Stimulated activated naive CD8-positive, alpha-beta T cell treated with anti-CD3 and anti-CD28 coated beads, Interleukin-15, amount 100 ng/mL, for 72 hours (primary cell): ENCODE data around the gene MRNIP.

Source experiments
- ATAC-seq: fragments of 150-1000 bp; cut with Tn5 transposase; 2 replicates; pipeline ENCODE4 v1.10.0; 2021; ENCODE audit warnings: mild to moderate bottlenecking, moderate library complexity
- DNase-seq, 2 donors: peaks; one replicate each; pipeline ENCODE4 v3.0.0; 2021 to 2022
- H3K27ac Mint-ChIP-seq, 2 donors: one replicate each; pipeline ENCODE4 v1.8.0; 2022; ENCODE audit warnings: mild to moderate bottlenecking in 2 of 2, mixed read lengths in 2 of 2, moderate library complexity in 2 of 2
- H3K27me3 Mint-ChIP-seq: one replicate; pipeline ENCODE4 v1.8.0; 2022; ENCODE audit warnings: mixed read lengths
- H3K4me1 Mint-ChIP-seq: one replicate; pipeline ENCODE4 v1.8.0; 2022; ENCODE audit warnings: mild to moderate bottlenecking, mixed read lengths
- H3K4me3 Mint-ChIP-seq, 2 donors: one replicate each; pipeline ENCODE4 v1.8.0; 2022; ENCODE audit warnings: mild to moderate bottlenecking in 2 of 2, mixed read lengths in 2 of 2, moderate library complexity in 1 of 2
- H3K9me3 Mint-ChIP-seq, 2 donors: one replicate each; pipeline ENCODE4 v1.8.0; 2022; ENCODE audit warnings: mixed read lengths in 2 of 2

The MRNIP gene

GRCh38 chr5:179893958-179894895 is 35.6 kb upstream of the MRNIP start:
- peak overlapping the region in 1 of 2 donors; percentile 19 for H3K27ac Mint-ChIP-seq
- H3K9me3 Mint-ChIP-seq, result no peaks in the 10 kb centered on the region
- H3K4me3 Mint-ChIP-seq, result no peak overlapping the region
- ATAC-seq (no peak), DNase-seq (no peak)
- H3K27me3 Mint-ChIP-seq, result no peaks in the 10 kb centered on the region
- H3K4me1 Mint-ChIP-seq, result no peaks in the 10 kb centered on the region

GRCh38 chr5:179893076-179893957 is 34.7 kb upstream of the MRNIP start:
- no peak for ATAC-seq
- no peak for DNase-seq
- H3K27ac Mint-ChIP-seq, result peak overlapping the region in 1 of 2 donors; percentile 78
- H3K9me3 Mint-ChIP-seq, result no peaks in the 10 kb centered on the region
- no peaks in the 10 kb centered on the region for H3K4me1 Mint-ChIP-seq
- H3K27me3 Mint-ChIP-seq, result no peaks in the 10 kb centered on the region
- H3K4me3 Mint-ChIP-seq, result no peak overlapping the region

GRCh38 chr5:179892255-179892654 is 33.6 kb upstream of the MRNIP start:
- no peak for DNase-seq
- H3K9me3 Mint-ChIP-seq, result no peaks in the 10 kb centered on the region
- no peaks in the 10 kb centered on the region for H3K27me3 Mint-ChIP-seq
- H3K4me1 Mint-ChIP-seq, result no peaks in the 10 kb centered on the region
- H3K4me3 Mint-ChIP-seq, result no peak overlapping the region
- peak overlapping the region in 1 of 2 donors; percentile 82 for H3K27ac Mint-ChIP-seq
- ATAC-seq, result no peak

GRCh38 chr5:179890751-179891682 is 32.4 kb upstream of the MRNIP start:
- DNase-seq (no peak), ATAC-seq (no peak)
- Mint-ChIP-seq H3K4me1 (no peaks in the 10 kb centered on the region), H3K4me3 (no peak overlapping the region), H3K9me3 (peaks cover 0 to 1% of the 10 kb centered on the region in 2 donors), H3K27ac (no peak overlapping the region), H3K27me3 (no peaks in the 10 kb centered on the region)

- Mint-ChIP-seq H3K4me3 (no peak overlapping the region), H3K4me1 (no peaks in the 10 kb centered on the region), H3K27ac (peak overlapping the region in 1 of 2 donors; percentile 30), H3K27me3 (no peaks in the 10 kb centered on the region), H3K9me3 (peaks cover 1 to 5% of the 10 kb centered on the region in 2 donors)
- ATAC-seq (no peak), DNase-seq (no peak)
These were observed 31.3 kb upstream of the MRNIP start for GRCh38 chr5:179889885-179890284.

- ATAC-seq (no peak), DNase-seq (no peak)
- Mint-ChIP-seq H3K4me1 (no peaks in the 10 kb centered on the region), H3K9me3 (peaks cover 19 to 21% of the 10 kb centered on the region in 2 donors), H3K27me3 (no peaks in the 10 kb centered on the region), H3K4me3 (no peak overlapping the region), H3K27ac (peak overlapping the region in 1 of 2 donors; percentile 37)
These were observed 29.2 kb upstream of the MRNIP start for GRCh38 chr5:179887802-179888201.

- Mint-ChIP-seq H3K27me3 (no peaks in the 10 kb centered on the region), H3K4me3 (no peak overlapping the region), H3K27ac (no peak overlapping the region), H3K9me3 (peaks cover 19 to 21% of the 10 kb centered on the region in 2 donors), H3K4me1 (no peaks in the 10 kb centered on the region)
- ATAC-seq (no peak), DNase-seq (no peak)
These were observed 28.5 kb upstream of the MRNIP start for GRCh38 chr5:179887095-179887494.

- peak overlapping the region in 1 of 2 donors; percentile 49 for H3K27ac Mint-ChIP-seq
These were observed 27.7 kb upstream of the MRNIP start for GRCh38 chr5:179886190-179886911.

GRCh38 chr5:179885491-179886090 is 27.0 kb upstream of the MRNIP start:
- Mint-ChIP-seq H3K9me3 (peaks cover 19 to 21% of the 10 kb centered on the region in 2 donors), H3K27ac (no peak overlapping the region), H3K4me3 (no peak overlapping the region), H3K27me3 (no peaks in the 10 kb centered on the region), H3K4me1 (no peaks in the 10 kb centered on the region)
- ATAC-seq, result no peak
- no peak for DNase-seq

More at GRCh38 chr5:179886190-179886911, 27.7 kb upstream of the MRNIP start:
- DNase-seq (no peak), ATAC-seq (no peak)
- Mint-ChIP-seq H3K9me3 (peaks cover 19 to 21% of the 10 kb centered on the region in 2 donors), H3K4me1 (no peaks in the 10 kb centered on the region), H3K4me3 (no peak overlapping the region), H3K27me3 (no peaks in the 10 kb centered on the region)

- DNase-seq (no peak), ATAC-seq (no peak)
- Mint-ChIP-seq H3K4me1 (no peaks in the 10 kb centered on the region), H3K4me3 (no peak overlapping the region), H3K27me3 (no peaks in the 10 kb centered on the region), H3K27ac (no peak overlapping the region), H3K9me3 (peaks cover 19 to 21% of the 10 kb centered on the region in 2 donors)
These were observed 24.5 kb upstream of the MRNIP start for GRCh38 chr5:179883163-179883562.

GRCh38 chr5:179882338-179882737 is 23.7 kb upstream of the MRNIP start:
- no peak for ATAC-seq
- H3K27me3 Mint-ChIP-seq, result no peaks in the 10 kb centered on the region
- H3K27ac Mint-ChIP-seq, result no peak overlapping the region
- peaks cover 19 to 21% of the 10 kb centered on the region in 2 donors for H3K9me3 Mint-ChIP-seq
- DNase-seq, result no peak
- H3K4me3 Mint-ChIP-seq, result no peak overlapping the region
- H3K4me1 Mint-ChIP-seq, result no peaks in the 10 kb centered on the region

GRCh38 chr5:179880848-179881590 is 22.4 kb upstream of the MRNIP start:
- no peak overlapping the region for H3K4me3 Mint-ChIP-seq
- DNase-seq (no peak), ATAC-seq (no peak)
- H3K4me1 Mint-ChIP-seq, result no peaks in the 10 kb centered on the region
- H3K27ac Mint-ChIP-seq, result no peak overlapping the region
- no peaks in the 10 kb centered on the region for H3K27me3 Mint-ChIP-seq
- H3K9me3 Mint-ChIP-seq, result peaks cover 18 to 21% of the 10 kb centered on the region in 2 donors

- no peak overlapping the region for H3K27ac Mint-ChIP-seq
- H3K9me3 Mint-ChIP-seq, result peaks cover 14 to 21% of the 10 kb centered on the region in 2 donors
- H3K4me1 Mint-ChIP-seq, result no peaks in the 10 kb centered on the region
- peak; percentile 35 for ATAC-seq
- no peaks in the 10 kb centered on the region for H3K27me3 Mint-ChIP-seq
- no peak for DNase-seq
- H3K4me3 Mint-ChIP-seq, result no peak overlapping the region
These were observed 21.5 kb upstream of the MRNIP start for GRCh38 chr5:179880066-179880650.
